Skeletal muscle cell (primary cell): ENCODE data around the gene ZW10.
"Not testable (repeated sequence)": the region's sequence is repeated elsewhere in the genome, so short reads cannot be mapped to it uniquely, and the experiment has no call there.

ENCODE experiments used
- DNase-seq: peaks from one replicate; pipeline ENCODE4 v3.0.0-alpha.2; 2010; ENCODE audit warnings: low read depth
- H3K4me3 ChIP-seq: 2 replicates; pipeline ENCODE4 v1.5.1; 2011; ENCODE audit warnings: low read depth, mild to moderate bottlenecking, control low read depth, low read length, moderate library complexity

ZW10 gene, protein sequence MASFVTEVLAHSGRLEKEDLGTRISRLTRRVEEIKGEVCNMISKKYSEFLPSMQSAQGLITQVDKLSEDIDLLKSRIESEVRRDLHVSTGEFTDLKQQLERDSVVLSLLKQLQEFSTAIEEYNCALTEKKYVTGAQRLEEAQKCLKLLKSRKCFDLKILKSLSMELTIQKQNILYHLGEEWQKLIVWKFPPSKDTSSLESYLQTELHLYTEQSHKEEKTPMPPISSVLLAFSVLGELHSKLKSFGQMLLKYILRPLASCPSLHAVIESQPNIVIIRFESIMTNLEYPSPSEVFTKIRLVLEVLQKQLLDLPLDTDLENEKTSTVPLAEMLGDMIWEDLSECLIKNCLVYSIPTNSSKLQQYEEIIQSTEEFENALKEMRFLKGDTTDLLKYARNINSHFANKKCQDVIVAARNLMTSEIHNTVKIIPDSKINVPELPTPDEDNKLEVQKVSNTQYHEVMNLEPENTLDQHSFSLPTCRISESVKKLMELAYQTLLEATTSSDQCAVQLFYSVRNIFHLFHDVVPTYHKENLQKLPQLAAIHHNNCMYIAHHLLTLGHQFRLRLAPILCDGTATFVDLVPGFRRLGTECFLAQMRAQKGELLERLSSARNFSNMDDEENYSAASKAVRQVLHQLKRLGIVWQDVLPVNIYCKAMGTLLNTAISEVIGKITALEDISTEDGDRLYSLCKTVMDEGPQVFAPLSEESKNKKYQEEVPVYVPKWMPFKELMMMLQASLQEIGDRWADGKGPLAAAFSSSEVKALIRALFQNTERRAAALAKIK

DNA sequence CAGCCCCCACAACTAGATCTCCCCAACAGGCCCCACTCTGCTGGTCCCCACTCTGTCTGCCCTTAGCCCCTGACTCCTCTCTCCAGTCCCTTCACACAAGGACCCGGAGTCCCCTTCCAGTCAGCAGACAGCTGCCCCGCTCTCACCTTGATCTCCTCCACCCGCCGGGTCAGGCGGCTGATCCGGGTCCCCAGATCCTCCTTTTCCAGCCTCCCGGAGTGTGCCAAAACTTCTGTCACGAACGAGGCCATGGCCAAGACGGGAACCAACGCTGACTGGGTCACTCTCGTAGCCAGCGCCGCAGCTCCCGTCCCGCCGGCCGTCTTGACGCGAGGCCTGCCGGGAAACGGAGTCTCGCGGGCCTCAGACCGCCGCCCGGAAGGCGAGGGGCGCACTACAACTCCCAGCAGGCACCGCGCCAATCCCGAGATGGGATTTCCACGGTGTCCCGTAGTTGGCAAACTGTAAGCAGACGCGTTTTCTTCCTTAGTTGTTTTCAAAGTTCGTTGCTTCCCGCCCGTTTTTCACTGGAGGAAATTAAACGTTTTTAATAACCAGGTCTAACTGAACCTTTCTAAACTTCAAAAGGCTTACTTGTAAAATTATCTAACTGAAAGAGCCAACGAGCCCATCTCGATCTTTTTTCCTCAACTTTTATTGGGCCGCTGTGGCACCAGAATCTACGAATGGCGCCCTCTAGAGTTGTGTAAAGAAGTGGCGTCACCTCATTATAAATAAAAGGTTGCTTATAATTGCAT lies at the start of gene ZW10:
Gene ZW10 (minus strand): TSS at position 277 of the 758 bp plus-strand sequence. CDS start 26 bp downstream, at position 251.
- DNase-seq = peak; percentile 92
- peak within 1 kb of the TSS; percentile 98 for H3K4me3 ChIP-seq

DNA sequence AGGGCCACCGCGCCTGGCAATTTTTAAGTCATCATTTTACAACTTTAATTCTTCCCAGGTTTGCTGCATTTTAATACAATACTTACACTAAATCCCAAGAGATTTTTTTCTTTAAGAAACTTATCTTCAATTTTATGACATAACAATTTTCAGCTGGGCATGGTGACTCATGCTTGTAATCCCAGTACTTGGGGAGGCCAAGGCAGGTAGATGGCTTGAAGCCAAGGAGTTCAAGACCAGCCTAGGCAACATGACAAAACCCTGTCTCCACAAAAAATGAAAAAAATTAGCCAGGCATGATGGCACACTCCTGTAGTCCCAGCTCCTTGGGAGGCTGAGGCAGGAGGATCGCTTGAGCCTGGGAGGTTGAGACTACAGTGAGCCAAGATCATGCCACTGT lies 44.9 kb upstream of the ZW10 start:
- H3K4me3 ChIP-seq = no peak overlapping the region
- DNase-seq = no peak

DNA sequence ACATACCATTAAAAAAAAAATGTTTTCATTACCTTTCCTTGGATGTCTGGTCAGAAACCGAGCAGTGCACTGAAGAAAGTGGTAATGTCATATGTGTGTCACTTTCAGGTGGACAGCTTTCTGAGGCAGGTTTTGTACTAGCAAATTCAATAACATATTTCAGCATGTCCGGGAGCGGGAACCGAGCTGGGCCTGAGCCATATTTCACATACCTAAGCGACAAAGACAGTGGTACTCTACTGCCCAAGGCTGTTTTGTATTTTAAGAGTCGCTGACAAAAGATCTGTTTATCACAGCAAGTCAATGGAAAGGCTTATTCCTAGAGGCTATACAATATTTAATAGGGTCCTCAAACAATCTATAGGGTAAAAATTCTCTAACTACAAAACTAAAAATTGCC lies 44.1 kb upstream of the ZW10 start:
- no peak overlapping the region for H3K4me3 ChIP-seq
- DNase-seq = no peak

DNA sequence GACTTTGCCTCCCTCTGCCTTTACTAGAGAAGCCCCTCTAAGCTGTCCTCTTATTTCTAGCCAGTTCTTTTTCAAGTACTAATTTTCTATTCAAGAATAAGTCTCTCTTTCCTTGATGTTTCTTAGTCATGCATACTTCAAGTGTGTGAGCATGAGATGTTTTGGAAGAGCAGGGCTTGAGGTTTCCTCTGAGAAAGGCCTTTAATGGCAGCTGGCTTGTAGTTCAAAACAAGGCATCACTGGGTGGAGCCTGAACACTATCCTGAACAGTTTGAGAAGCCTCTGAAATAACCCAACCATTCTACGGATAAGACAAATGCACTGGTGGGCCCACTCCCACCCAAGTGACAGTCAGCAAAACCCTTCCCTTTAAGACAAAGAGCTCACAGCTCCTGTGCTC lies 43.7 kb upstream of the ZW10 start:
- no peak overlapping the region for H3K4me3 ChIP-seq
- no peak for DNase-seq

DNA sequence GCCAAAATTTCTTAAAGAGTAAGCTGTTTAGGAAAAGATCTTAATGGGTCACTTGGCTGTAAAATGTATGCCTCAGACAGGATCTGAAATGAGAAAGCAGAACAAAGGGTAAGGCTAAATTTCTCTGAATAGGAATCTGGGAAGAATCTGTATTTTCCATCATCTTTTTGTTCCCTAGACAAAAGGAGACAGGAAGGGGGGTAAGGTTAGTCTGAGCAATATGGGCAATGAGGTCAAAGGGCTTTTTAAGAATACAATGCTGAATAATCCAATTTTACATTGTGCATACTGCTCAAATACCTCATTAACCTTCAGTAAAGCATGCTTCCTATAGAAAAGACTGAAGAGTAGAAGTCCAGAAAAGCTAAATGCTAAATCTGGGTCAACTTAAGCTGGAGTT lies 40.7 kb upstream of the ZW10 start:
- no peak for DNase-seq
- H3K4me3 ChIP-seq = no peak overlapping the region

DNA sequence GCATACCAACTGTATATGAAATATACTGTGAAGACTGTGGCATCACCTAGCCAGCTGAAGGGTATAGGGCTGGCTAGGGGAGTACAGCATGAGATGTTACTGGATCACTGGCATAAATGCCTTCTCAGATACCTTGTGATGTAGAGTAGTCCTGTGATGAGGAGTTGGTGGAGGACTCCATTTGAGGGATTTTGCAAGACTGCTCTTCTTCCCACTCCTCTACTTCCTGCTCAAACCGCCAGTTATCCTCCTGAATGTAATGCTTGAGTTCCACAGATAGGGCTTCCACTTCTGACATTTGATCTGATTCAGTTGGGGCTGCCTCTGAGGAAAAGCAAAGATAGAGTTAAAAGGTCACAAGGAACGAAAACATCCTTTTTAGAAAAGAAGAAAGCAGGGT lies 35.4 kb upstream of the ZW10 start:
- H3K4me3 ChIP-seq = no peak overlapping the region
- DNase-seq = no peak

DNA sequence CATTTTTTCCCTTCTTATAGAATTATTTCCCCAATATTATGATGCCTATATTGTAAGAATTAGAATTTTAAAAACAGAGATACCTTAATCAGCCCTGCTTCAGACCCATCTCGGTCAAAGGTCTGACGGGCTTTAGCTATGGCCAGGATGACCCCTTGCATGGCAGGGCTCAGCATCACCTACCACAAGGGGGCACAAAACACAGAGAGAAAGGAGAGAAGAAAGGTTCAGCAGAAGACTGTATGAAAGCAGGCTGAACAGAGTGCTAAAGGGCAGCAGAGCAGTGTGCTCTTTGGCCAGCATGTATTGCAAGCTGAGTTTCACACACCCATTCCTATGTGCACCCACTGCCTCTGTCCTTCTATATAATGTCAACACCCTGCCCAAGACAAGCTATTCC lies 32.9 kb upstream of the ZW10 start:
- DNase-seq = no peak

DNA sequence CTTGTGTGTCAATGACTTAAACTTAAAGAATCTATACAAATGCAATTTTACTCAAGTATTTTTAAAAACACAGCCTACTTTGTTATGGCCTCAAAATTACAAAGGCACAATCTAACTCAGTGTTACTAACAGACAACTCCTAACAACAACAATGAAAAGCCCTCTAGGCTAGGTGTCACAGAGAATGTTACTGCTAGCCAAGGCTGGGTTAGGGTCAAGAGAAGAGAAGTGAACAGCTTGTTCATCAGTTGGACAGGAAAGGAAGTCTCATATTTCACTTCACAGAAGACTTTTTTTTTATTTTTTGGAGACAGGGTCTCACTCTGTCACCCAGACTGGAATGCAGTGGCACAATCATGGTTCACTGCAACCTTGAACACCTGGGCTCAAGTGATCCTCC lies 32.1 kb upstream of the ZW10 start:
- no peak overlapping the region for H3K4me3 ChIP-seq
- no peak for DNase-seq

More for the DNA sequence above, 32.9 kb upstream of the ZW10 start:
- no peak overlapping the region for H3K4me3 ChIP-seq

DNA sequence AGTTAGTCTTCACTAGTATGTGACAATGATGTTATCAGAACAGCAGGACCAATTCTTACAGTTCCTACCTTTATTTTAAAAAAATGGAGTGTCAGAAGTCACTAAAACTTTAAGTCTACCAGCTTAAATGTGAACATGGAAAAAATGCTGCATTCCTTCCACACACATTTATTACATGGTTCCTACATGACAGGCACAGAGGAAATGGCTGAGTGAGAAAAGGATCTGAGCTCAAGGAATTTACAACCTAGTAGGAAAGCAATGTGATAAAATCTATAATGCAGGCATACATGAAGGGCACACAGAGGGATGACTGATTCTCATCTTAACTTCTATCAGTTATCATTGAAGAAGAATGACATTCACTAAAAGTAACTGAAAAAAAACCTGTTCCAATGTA lies 29.1 kb upstream of the ZW10 start:
- no peak for DNase-seq
- H3K4me3 ChIP-seq = no peak overlapping the region

DNA sequence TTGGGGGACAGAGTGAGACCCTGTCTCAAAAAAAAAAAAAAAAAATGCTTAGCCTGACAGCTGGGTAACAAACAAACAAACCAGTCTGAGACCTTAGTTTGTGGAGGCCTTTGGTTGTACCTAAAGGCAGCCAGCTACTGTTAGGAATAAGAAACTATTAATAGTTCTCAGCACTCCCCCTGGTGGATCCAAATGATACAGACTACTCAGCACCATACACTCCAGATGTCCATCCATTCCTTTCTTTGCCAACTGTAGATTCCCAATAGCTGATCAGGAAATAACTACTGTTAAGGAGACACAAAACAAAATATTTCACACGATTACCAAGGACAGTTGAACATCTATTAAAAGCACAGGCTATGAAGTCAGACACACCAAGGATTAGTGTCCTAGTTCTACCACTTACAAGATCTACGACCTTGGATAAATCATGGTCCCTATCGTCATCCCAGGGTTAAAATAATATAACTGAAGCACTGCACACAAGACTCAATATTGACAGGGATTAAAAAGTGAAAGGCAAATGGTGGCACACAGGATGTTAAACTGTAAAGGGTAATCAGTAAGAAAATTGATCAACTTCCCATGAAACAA lies 23.3 kb upstream of the ZW10 start:
- DNase-seq = no peak
- no peak overlapping the region for H3K4me3 ChIP-seq

DNA sequence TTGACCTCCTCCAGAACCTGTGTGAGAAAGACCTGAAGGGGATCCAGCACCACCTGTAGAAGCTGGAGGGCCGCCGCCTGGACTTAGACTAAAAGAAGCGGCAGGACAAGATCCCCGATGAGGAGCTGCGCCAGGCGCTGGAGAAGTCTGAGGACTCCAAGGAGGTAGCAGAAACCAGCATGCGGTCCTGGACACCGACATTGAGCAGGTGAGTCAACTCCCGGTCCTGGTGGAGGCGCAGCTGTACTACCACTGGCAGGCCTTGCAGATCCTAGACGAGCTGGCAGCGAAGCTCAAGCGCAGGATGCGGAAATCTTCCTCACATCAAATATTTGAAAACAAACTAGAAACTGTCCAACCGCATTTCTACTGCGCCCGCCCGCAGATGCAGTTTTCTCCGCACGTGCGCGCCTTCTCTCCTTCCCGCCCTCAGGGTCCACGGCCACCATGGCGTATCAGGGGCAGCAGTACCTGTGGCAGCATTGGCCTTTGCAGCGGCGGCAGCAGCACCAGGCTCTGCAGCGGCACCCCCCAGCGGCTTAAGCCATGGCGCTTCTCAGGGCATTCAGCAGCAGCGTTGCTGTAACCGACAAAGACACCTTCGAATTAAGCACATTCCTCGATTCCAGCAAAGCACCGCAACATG lies 16.3 kb upstream of the ZW10 start:
- no peak overlapping the region for H3K4me3 ChIP-seq
- no peak for DNase-seq

DNA sequence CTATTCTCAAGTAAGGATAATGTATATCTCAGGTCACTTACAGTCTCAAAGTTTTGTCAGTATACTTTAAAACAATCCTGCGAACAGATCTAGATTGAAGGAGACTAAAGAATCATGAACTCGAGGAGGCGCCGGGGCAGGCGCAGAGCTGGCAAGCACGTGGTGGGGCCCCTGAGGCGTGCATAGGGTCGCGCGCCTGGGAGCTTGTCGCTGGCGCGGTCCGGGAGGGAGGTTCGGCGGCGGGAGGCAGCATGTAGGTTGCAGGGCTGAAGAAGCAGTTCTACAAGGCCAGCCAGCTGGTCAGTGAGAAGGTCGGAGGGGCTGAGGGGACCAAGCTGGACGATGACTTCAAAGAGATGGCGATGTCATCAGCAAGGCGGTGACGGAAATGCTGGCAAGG lies 15.5 kb upstream of the ZW10 start:
- not testable (repeated sequence) for DNase-seq, H3K4me3 ChIP-seq

DNA sequence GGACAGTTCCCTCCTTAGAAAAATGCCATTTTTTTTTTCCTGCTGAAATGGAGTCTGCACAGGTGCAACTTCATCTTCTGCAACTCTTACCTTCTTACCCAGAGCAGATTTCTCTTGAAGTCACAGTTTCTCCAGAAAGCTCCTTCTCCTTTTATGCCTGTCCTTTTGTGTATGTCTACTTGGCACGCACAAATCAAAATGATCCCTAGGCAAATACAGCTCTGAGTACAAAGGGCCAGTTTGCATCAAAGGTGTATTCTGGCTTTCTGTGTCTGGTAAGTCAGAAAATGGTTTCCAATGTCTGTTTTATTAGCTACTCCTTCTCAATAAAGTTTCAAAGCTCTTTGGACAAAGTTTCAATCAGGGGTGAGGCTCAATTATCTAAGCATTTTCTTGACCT lies 8.6 kb upstream of the ZW10 start:
- H3K4me3 ChIP-seq = no peak overlapping the region
- DNase-seq = no peak

DNA sequence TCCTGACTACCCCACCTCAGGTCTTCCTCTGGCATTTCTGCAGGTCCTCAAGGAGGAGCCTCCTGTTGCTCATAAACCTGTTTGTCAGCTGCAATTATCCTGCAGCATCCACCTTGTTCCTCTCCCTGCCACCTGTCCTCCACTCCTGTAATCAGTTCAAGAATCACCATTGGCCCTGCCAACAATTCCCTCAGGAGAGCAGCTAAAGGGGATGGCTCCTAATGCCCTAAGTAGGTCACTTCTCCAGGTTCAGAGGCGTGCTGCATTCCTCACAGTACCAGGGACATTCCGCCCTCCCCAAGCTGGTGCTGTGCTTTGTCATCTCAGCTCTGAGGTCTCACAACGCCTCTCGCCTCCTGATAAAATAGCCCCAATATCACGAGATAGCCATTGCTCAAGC lies 8.2 kb upstream of the ZW10 start:
- DNase-seq = no peak
- no peak overlapping the region for H3K4me3 ChIP-seq

DNA sequence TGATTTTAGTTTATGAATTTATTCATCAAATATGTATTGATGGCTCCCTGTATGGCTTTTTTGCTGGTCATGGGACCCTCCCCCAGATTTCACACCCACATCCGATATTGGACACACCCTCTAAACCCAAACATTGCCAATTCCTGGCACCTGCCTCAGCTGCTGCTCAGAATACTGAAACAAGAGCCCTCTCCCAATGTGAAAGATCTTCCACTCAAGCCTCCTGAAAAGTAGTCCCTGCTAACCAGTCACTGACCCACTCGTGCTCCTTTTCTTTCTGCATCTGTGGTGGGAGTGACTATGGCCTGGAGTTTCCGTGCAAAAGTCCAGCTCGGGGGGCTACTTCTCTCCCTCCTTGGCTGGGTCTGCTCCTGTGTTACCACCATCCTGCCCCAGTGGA lies 6.0 kb upstream of the ZW10 start, which contains the start of gene CLDN25:
Gene CLDN25 (plus strand): TSS at position 301 of the 400 bp plus-strand sequence. CDS start 0 bp downstream, at position 301.
- no peak within 1 kb of the TSS for H3K4me3 ChIP-seq
- no peak for DNase-seq

DNA sequence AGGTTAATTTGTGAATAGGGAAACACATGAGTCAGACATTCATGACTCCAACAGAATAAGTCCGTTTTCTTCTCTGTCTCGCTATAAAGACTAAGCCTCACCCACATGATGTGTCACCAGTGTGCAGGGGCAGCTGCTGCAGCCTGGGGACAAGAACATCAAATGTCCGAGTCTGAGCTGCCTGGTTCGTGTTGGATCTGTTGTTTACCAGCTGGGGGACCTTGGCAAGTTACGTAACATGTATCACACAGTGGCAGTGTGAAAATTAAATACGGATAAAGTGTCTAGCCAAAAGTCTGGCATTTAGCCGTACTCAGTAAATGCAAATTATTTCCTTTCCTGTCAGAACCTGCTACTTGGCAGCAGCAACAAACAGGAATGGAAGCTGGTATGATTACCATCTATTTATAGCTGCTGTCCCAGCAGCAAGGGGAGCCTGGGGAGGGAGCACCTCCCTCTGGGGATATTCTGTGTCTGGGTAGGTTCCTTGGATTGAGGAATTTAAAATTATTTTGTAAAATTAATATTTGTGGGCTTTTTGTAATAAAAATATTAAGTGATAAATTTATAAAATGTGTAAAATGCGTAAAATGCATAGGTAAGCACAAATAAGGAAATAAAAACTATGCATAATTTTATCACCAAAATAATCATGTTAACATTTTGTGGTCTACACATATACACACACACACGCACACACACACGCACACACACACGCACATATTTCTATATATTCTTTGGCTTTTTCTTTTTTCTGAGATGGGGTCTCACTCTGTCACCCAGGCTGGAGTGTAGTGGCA lies 4.8 kb upstream of the ZW10 start:
- no peak overlapping the region for H3K4me3 ChIP-seq

DNA sequence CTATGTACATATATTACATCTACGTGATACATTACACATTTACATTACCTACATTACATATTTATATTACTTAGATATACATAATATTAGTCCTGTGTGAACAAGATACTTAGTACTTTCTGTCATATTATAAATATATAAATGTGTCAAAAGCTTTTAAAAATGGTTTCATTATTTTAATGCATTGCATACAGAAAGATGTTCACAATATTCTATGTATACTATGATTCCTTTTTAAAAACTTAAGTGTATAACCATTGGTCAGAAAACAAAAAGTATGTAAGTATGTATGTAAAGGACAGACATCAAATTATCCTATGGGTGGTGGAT lies 647 bp upstream of the ZW10 start:
- DNase-seq = no peak
- peak overlapping the region; percentile 98 for H3K4me3 ChIP-seq

More for the DNA sequence above, 4.8 kb upstream of the ZW10 start:
- DNase-seq = no peak

DNA sequence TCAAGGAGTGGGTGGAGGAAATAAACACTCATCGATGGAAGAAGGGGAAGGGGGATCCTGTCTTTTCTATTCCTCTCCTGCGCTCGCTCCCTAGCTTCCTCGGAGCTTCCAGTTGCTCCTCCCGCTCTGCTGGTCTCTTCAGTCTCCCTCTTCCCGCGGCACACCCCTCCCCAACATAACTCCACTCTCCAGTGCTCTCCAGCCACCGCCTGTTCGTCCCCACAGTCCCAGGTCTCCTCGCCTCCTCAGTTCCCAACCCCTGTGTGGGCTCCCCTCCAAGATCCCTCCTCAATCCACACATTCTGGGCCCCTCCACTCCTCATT lies 438 bp downstream of the ZW10 start:
- H3K4me3 ChIP-seq = peak overlapping the region; percentile 98
- DNase-seq = no peak

DNA sequence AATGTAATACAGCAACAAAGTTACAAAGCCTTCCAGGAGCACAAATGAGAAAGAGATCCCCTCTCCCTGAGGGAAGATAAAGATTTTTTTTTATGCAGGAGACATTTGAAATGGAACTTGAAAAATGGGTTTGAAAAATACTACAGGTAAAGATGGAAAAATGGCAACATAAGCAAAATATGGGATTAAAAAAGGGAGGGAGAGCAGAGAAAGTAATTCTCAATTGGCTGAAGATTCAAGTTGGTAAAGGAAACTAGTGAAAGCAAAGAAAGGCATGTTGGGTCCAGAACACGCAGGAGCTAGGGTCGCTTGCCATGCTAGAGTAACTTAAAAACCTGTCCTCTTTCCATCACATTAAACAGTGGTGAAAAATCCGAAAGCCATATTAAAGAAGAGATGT lies 1.5 kb downstream of the ZW10 start:
- DNase-seq = no peak
- no peak overlapping the region for H3K4me3 ChIP-seq
